OCI-LY3 (cell line): ENCODE results near the gene SFXN5.

Experiments
- EZH2phosphoT487 ChIP-seq: fragments of 200-600 bp; shearing (Covaris generic); IDR thresholded peaks from 2 replicates; pipeline ENCODE4 v1.6.1; 2018; ENCODE audit warnings: antibody characterized with exemption, mixed run types, low read depth
- TF ChIP-seq, protein P1 (sequence below): fragments of 200-600, 300-600 bp; sonication (generic); IDR thresholded peaks from 2 replicates; pipeline ENCODE4 v1.5.1; 2014; ENCODE audit warnings: antibody characterized with exemption, low read length, low read depth

DNA sequence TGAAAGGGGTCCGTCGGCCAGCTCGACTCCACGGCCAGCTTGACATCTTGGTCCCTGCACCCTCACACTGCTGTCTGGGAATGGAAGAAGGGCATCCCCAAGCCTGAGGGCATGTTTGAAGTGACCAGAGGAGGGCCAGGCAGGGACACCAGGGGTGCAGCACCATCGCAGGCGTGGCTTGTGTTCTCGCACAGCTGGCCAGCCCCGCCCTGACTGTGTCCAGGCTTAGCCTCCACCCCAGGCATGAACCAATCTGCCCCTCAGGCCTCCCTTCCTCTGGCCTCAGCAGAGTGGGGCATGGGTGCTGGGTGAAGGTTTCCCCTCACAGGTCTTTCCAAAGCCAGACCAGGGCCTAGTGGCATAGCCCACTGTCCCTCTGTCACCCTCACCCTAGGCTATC, 129.2 kb downstream of the SFXN5 start:
- TF ChIP-seq, protein P1, sequence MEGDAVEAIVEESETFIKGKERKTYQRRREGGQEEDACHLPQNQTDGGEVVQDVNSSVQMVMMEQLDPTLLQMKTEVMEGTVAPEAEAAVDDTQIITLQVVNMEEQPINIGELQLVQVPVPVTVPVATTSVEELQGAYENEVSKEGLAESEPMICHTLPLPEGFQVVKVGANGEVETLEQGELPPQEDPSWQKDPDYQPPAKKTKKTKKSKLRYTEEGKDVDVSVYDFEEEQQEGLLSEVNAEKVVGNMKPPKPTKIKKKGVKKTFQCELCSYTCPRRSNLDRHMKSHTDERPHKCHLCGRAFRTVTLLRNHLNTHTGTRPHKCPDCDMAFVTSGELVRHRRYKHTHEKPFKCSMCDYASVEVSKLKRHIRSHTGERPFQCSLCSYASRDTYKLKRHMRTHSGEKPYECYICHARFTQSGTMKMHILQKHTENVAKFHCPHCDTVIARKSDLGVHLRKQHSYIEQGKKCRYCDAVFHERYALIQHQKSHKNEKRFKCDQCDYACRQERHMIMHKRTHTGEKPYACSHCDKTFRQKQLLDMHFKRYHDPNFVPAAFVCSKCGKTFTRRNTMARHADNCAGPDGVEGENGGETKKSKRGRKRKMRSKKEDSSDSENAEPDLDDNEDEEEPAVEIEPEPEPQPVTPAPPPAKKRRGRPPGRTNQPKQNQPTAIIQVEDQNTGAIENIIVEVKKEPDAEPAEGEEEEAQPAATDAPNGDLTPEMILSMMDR = no peak
- no peak for TF ChIP-seq EZH2phosphoT487
